NT2/D1 (cell line): Measurements from ENCODE around the gene ATG10.

ENCODE experiments used
- DNase-seq: peaks from one replicate; pipeline ENCODE4 v3.0.0-alpha.2; 2011; ENCODE audit warnings: low read depth, low spot score
- H3K27me3 ChIP-seq: 2 replicates; pipeline ENCODE4 v1.6.0; 2011; ENCODE audit warnings: mild to moderate bottlenecking; ENCODE audit not compliant: insufficient read length, insufficient read depth
- H3K36me3 ChIP-seq: 2 replicates; pipeline ENCODE4 v1.6.1; 2011; ENCODE audit warnings: mild to moderate bottlenecking, low read length, mixed read lengths; ENCODE audit not compliant: insufficient read depth, insufficient read length
- H3K4me1 ChIP-seq: 2 replicates; pipeline ENCODE4 v1.5.1; 2011; ENCODE audit not compliant: insufficient read depth, insufficient read length
- H3K4me3 ChIP-seq: 2 replicates; pipeline ENCODE4 v1.5.1; 2011; ENCODE audit warnings: low read depth; ENCODE audit not compliant: insufficient read length
- H3K9ac ChIP-seq: 2 replicates; pipeline ENCODE4 v1.6.0; 2011; ENCODE audit warnings: low read depth; ENCODE audit not compliant: insufficient read length
- H3K9me3 ChIP-seq: 2 replicates; pipeline ENCODE4 v1.5.1; 2011; ENCODE audit warnings: mild to moderate bottlenecking, low read length; ENCODE audit not compliant: insufficient read depth
- YY1 ChIP-seq: IDR thresholded peaks from 2 replicates; pipeline ENCODE4 v1.6.1; 2011; ENCODE audit not compliant: insufficient read length, insufficient read depth

The ATG10 gene

DNA sequence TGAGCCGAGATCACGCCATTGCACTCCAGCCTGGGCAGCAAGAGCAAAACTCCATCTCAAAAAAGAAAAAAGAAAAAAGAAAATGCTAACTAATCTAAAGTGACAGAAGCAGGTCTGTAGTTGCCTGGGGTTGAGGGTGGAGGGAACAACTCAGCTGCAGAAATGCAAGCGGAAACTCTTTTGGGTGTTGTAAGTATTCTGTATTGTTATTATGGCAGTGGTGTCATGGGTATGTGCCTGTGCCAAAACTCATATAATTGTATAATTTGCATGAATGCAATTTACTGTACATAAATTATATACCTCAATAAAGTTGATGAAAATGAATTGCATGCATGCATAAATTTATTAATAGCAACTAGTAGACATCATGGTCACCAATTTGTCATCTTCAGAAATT, 329.4 kb downstream of the ATG10 start:
- Histone ChIP-seq H3K9me3 (no peaks in the 10 kb centered on the region), H3K9ac (no peak overlapping the region), H3K4me3 (no peak overlapping the region), H3K4me1 (no peaks in the 10 kb centered on the region), H3K36me3 (no peaks in the 10 kb centered on the region), H3K27me3 (no peaks in the 10 kb centered on the region)
- TF ChIP-seq YY1: no peak
- DNase-seq: no peak
